B cell (primary cell): ENCODE data around the gene SF1. TPM values are rescaled to one million over a fixed set of nuclear protein-coding genes. Genes with fewer than 3 reads are reported as not detected.
A peak's percentile ranks its signal among the peaks of the same experiment; 100 is the strongest.

Experiments
- ATAC-seq: fragments of 200-7000 bp; cut with Tn5 transposase; one replicate; pipeline ENCODE4 v1.10.0; 2021; ENCODE audit warnings: low read depth, mild to moderate bottlenecking, moderate number of reproducible peaks, moderate library complexity
- CTCF ChIA-PET: fragments of 350-600 bp; sonication (Branson Sonifier 250); formaldehyde crosslinking; loops from one replicate; lab custom pipeline; 2021; ENCODE audit warnings: antibody characterized with exemption, inconsistent platforms; lab: Charles Lee
- POLR2A ChIA-PET: fragments of 350-600 bp; sonication (Branson Sonifier 250); formaldehyde crosslinking; loops from one replicate; lab custom pipeline; 2021; ENCODE audit warnings: antibody characterized with exemption; lab: Charles Lee
- DNase-seq: peaks from one replicate; pipeline ENCODE4 v3.0.0; 2013
- H2AFZ ChIP-seq: 2 replicates; pipeline ENCODE4 v1.6.1; 2012; ENCODE audit warnings: mild to moderate bottlenecking, low read depth, low read length; ENCODE audit not compliant: insufficient read depth, poor library complexity, severe bottlenecking
- H3K27ac ChIP-seq, 2 donors: 1 replicate in 1 of 2; 2 replicates in 1 of 2; pipeline ENCODE4 v1.5.1; 2012 to 2013; ENCODE audit warnings: low read length in 2 of 2, mild to moderate bottlenecking in 2 of 2, moderate library complexity in 1 of 2
- H3K27me3 ChIP-seq, 4 experiments: fragments of 200-600 bp in 1 of 4; sonication (generic) in 1 of 4; replicated peaks in 1 of 4; 1 replicate in 2 of 4; 2 replicates in 2 of 4; pipeline versions ENCODE4 v1.6.1 to v1.7.0; 2013 to 2016; ENCODE audit warnings: low read length in 3 of 4, mild to moderate bottlenecking in 2 of 4, mixed read lengths in 1 of 4, moderate library complexity in 1 of 4; ENCODE audit not compliant: insufficient read depth in 4 of 4, control insufficient read depth in 3 of 4; ENCODE audit errors: control extremely low read depth in 1 of 4
- H3K36me3 ChIP-seq, 2 experiments: replicated peaks in 1 of 2; 1 replicate in 1 of 2; 2 replicates in 1 of 2; pipeline versions ENCODE4 v1.6.1 to v1.7.1; 2013; ENCODE audit warnings: low read length in 1 of 2; ENCODE audit not compliant: insufficient read depth in 2 of 2, control insufficient read depth in 1 of 2; ENCODE audit errors: control extremely low read depth in 1 of 2, extremely low read depth in 1 of 2
- H3K4me1 ChIP-seq, 2 donors: fragments of 200-600 bp in 1 of 2; sonication (generic) in 1 of 2; 1 replicate in 1 of 2; 2 replicates in 1 of 2; pipeline versions ENCODE4 v1.5.1 to v1.6.1; 2013 to 2017; ENCODE audit warnings: low read length in 2 of 2; ENCODE audit not compliant: control insufficient read depth in 2 of 2, insufficient read depth in 2 of 2
- H3K4me2 ChIP-seq: replicated peaks from 2 replicates; pipeline ENCODE3; 2012; ENCODE audit warnings: mild to moderate bottlenecking, low read depth, low read length; ENCODE audit not compliant: poor library complexity, severe bottlenecking
- H3K4me3 ChIP-seq, 5 experiments: fragments of 200-600 bp in 1 of 5; sonication (generic) in 1 of 5; 1 replicate in 3 of 5; 2 replicates in 2 of 5; pipeline versions ENCODE4 v1.5.1 to v1.7.0; 2011 to 2016; ENCODE audit warnings: low read length in 4 of 5, mild to moderate bottlenecking in 4 of 5, low read depth in 2 of 5, control low read depth in 1 of 5, moderate library complexity in 1 of 5; ENCODE audit not compliant: insufficient read depth in 1 of 5; ENCODE audit errors: control extremely low read depth in 1 of 5, extremely low read depth in 1 of 5
- H3K79me2 ChIP-seq: fragments of 200-600 bp; sonication (generic); one replicate; pipeline ENCODE4 v1.6.0; 2016; ENCODE audit warnings: low read length; ENCODE audit not compliant: control insufficient read depth, insufficient read depth
- H3K9ac ChIP-seq: fragments of 200-600 bp; sonication (generic); 2 replicates; pipeline ENCODE4 v1.6.1; 2017; ENCODE audit warnings: mild to moderate bottlenecking, low read length, moderate library complexity
- H3K9me3 ChIP-seq, 3 donors: one replicate each; pipeline versions ENCODE4 v1.6.1 to v1.7.1; 2013; ENCODE audit warnings: low read length in 2 of 3; ENCODE audit not compliant: control insufficient read depth in 2 of 3, insufficient read depth in 1 of 3; ENCODE audit errors: control extremely low read depth in 1 of 3
- H4K20me1 ChIP-seq: 2 replicates; pipeline ENCODE4 v1.6.0; 2012; ENCODE audit warnings: mild to moderate bottlenecking, low read length; ENCODE audit not compliant: insufficient read depth, control insufficient read depth, poor library complexity, severe bottlenecking
- H3K27ac Mint-ChIP-seq: one replicate; pipeline ENCODE4 v1.8.0; 2021; ENCODE audit warnings: mixed read lengths
- H3K27me3 Mint-ChIP-seq: one replicate; pipeline ENCODE4 v1.8.0; 2021; ENCODE audit warnings: mixed read lengths
- H3K4me1 Mint-ChIP-seq: one replicate; pipeline ENCODE4 v1.8.0; 2021; ENCODE audit warnings: mixed read lengths
- H3K4me3 Mint-ChIP-seq: one replicate; pipeline ENCODE4 v1.8.0; 2021; ENCODE audit warnings: mixed read lengths
- H3K9me3 Mint-ChIP-seq: one replicate; pipeline ENCODE4 v1.8.0; 2022; ENCODE audit warnings: mixed read lengths; ENCODE audit not compliant: insufficient read depth
- EZH2 ChIP-seq: IDR thresholded peaks from 2 replicates; pipeline ENCODE4 v1.6.1; 2012; ENCODE audit warnings: borderline replicate concordance, low read depth, mild to moderate bottlenecking, moderate library complexity, low read length; ENCODE audit not compliant: insufficient read depth, poor library complexity, severe bottlenecking
- WGBS: methylation state at CpG from one replicate; pipeline ENCODE4 v1.1.5; 2013; ENCODE audit warnings: missing lambda C conversion rate; ENCODE audit not compliant: insufficient coverage; 5-methylcytosine and 5-hydroxymethylcytosine counted together
- intact Hi-C: fragments of 100-400 bp; cut with micrococcal nuclease; formaldehyde crosslinking; loops from one replicate; pipeline ENCODE4 v1.10.0; 2022
- polyA plus RNA-seq: library from polyadenylated mRNA; depleted of rRNA; stranded (reverse); fragments of >200 nt; gene quantifications from 2 replicates; pipeline ENCODE4 v1.2.3, GENCODE V29; 2012
- total RNA-seq, 2 donors: library from RNA; stranded (reverse); fragments of 120-200 nt in 1 of 2; gene quantifications; 1 replicate in 1 of 2; 2 replicates in 1 of 2; pipeline versions ENCODE4 v1.2.3 to v1.2.4, GENCODE V29; 2013 to 2022
- TF ChIP-seq, protein P1 (sequence below): fragments of 200-600 bp; IDR thresholded peaks from one replicate; pipeline ENCODE4 v1.8.0; 2022; ENCODE audit warnings: antibody characterized with exemption, mild to moderate bottlenecking

The SF1 gene
- total and polyA plus RNA-seq, 2 donors (not counting 1 experiment from before 2014, with no cell fraction given): 369 to 931 TPM

DNA sequence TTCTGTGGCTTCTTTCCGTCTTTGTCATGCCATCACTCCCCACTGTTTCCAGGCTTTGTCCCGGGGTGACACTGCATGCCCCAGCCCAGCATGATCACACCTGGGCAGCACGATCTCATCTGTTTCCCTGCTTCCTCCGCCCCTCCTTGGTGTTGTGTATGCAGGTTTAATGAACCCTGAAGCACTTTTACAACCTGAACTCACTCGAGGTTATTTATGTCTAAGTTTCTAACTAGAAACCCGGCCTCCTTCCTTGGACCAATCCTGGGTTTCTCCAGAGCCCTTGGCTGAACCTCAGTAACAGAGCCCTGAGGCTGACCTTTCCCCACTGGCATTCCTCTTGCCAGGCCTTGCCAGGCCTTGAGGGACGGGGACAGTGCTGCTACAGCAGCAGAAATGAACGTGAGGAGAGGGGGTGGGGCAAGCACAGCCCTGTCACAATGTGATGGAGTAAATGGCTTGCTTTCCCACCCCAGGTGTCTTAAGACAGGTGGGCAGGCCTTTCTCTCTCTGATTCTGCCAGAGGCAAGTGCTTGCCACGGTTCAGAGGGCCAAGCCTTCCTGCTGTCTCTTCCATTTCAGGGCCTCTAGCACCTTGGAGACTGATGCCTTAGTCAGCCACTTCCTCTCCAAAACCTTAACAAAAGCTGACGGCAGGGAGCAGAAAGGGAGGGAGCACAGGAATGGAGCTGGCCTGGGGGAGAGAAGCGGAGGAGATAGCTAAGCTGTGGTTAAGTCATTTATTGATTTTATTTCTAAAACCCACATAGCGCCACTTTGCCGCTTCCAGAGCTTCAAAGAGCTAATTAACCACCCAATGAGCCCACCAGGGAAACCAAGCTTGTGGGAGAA lies 15.4 kb downstream of the SF1 start:
- peaks cover 52% of the 10 kb centered on the region for H3K79me2 ChIP-seq
- H3K4me1 ChIP-seq: peaks cover 70 to 96% of the 10 kb centered on the region in 2 donors
- H4K20me1 ChIP-seq: peaks cover 36% of the 10 kb centered on the region
- CTCF ChIA-PET: interaction anchor here (0.6 to 12.2 kb wide), 7 partner anchors 9 to 251 kb away, joined by 4 to 280 read pairs (median 11); partner anchors contain the start of genes ARL2, RASGRP2 and SF1
- peak overlapping the region; percentile 53 for H3K4me3 Mint-ChIP-seq
- H3K27ac Mint-ChIP-seq: peak overlapping the region; percentile 88
- H3K4me3 ChIP-seq: peak overlapping the region in 3 of 5 experiments; percentile 5 to 8 (median 8)
- peaks cover 3 to 63% of the 10 kb centered on the region in 2 experiments for H3K36me3 ChIP-seq
- intact Hi-C loops: loop anchor here (1.0 to 2.0 kb wide), 2 partner anchors 14 to 20 kb away; no protein-coding TSS in a partner anchor
- no peaks in the 10 kb centered on the region for H3K9me3 Mint-ChIP-seq
- DNase-seq (peak; percentile 68), ATAC-seq (peak; percentile 23)
- H3K27me3 Mint-ChIP-seq: no peaks in the 10 kb centered on the region
- 15% methylated on average over 8 of the region's 13 CpGs for WGBS
- peak overlapping the region; percentile 60 to 85 for H3K27ac ChIP-seq
- POLR2A ChIA-PET: interaction anchor here (2.2 to 8.8 kb wide), 4 partner anchors 9 to 17 kb away, joined by 11 to 175 read pairs (median 32); partner anchors contain the start of genes RASGRP2 and SF1
- H3K4me2 ChIP-seq: peak overlapping the region; percentile 66
- H3K9me3 ChIP-seq: no peaks in the 10 kb centered on the region
- peak overlapping the region; percentile 5 for H3K9ac ChIP-seq
- TF ChIP-seq, protein P1, sequence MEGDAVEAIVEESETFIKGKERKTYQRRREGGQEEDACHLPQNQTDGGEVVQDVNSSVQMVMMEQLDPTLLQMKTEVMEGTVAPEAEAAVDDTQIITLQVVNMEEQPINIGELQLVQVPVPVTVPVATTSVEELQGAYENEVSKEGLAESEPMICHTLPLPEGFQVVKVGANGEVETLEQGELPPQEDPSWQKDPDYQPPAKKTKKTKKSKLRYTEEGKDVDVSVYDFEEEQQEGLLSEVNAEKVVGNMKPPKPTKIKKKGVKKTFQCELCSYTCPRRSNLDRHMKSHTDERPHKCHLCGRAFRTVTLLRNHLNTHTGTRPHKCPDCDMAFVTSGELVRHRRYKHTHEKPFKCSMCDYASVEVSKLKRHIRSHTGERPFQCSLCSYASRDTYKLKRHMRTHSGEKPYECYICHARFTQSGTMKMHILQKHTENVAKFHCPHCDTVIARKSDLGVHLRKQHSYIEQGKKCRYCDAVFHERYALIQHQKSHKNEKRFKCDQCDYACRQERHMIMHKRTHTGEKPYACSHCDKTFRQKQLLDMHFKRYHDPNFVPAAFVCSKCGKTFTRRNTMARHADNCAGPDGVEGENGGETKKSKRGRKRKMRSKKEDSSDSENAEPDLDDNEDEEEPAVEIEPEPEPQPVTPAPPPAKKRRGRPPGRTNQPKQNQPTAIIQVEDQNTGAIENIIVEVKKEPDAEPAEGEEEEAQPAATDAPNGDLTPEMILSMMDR: no peak
- no peak for TF ChIP-seq EZH2
- no peaks in the 10 kb centered on the region for H3K27me3 ChIP-seq
- no peak overlapping the region for H2AFZ ChIP-seq
- peaks cover 81% of the 10 kb centered on the region for H3K4me1 Mint-ChIP-seq
